ENCODE data around the gene FIGN. TPM values are rescaled to one million over a fixed set of nuclear protein-coding genes. Genes with fewer than 3 reads are reported as not detected.

FIGN gene
- total RNA-seq, 2 experiments from 2014 or later: not detected

- Mint-ChIP-seq H3K9me3 (no peaks in the 10 kb centered on the region), H3K27ac (no peak overlapping the region), H3K27me3 (no peaks in the 10 kb centered on the region), H3K4me3 (no peak overlapping the region), H3K4me1 (ENCODE audit: low read depth) (no peaks in the 10 kb centered on the region), H3K36me3 (ENCODE audit: low read depth) (no peaks in the 10 kb centered on the region)
- ChIA-PET CTCF (no interaction called here), POLR2A (no interaction called here)
- DNase-seq (no peak), ATAC-seq (ENCODE audit: poor library complexity) (no peak)
- no peaks in the 10 kb centered on the region for H3K36me3 ChIP-seq (ENCODE audit: insufficient read depth, low read length)
- H3K4me3 ChIP-seq (ENCODE audit: low read length): no peak overlapping the region
- no peaks in the 10 kb centered on the region for H3K4me1 ChIP-seq (ENCODE audit: insufficient read depth, low read length)
- intact Hi-C loops (cut with DNase I, micrococcal nuclease): no loop called here
- no peaks in the 10 kb centered on the region for H3K9me3 ChIP-seq (ENCODE audit: control insufficient read depth in 1 of 2, insufficient read depth in 1 of 2, low read length in 2 of 2)
- TF ChIP-seq, protein P1, sequence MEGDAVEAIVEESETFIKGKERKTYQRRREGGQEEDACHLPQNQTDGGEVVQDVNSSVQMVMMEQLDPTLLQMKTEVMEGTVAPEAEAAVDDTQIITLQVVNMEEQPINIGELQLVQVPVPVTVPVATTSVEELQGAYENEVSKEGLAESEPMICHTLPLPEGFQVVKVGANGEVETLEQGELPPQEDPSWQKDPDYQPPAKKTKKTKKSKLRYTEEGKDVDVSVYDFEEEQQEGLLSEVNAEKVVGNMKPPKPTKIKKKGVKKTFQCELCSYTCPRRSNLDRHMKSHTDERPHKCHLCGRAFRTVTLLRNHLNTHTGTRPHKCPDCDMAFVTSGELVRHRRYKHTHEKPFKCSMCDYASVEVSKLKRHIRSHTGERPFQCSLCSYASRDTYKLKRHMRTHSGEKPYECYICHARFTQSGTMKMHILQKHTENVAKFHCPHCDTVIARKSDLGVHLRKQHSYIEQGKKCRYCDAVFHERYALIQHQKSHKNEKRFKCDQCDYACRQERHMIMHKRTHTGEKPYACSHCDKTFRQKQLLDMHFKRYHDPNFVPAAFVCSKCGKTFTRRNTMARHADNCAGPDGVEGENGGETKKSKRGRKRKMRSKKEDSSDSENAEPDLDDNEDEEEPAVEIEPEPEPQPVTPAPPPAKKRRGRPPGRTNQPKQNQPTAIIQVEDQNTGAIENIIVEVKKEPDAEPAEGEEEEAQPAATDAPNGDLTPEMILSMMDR (IDR thresholded peaks at IDR 0.05): no peak
- H3K27ac ChIP-seq (ENCODE audit: low read depth in 1 of 2, low read length in 2 of 2): no peak overlapping the region
- H3K27me3 ChIP-seq (ENCODE audit: control insufficient read depth in 1 of 2, insufficient read depth in 2 of 2, low read length in 2 of 2): no peaks in the 10 kb centered on the region
Observed at GRCh38 chr2:163593982-163594381, 141.8 kb downstream of the FIGN start.

GRCh38 chr2:163592954-163593622 lies 142.7 kb downstream of the FIGN start:
- H3K36me3 ChIP-seq (ENCODE audit: insufficient read depth, low read length): no peaks in the 10 kb centered on the region
- intact Hi-C loops (cut with DNase I, micrococcal nuclease): no loop called here
- Mint-ChIP-seq H3K27me3 (no peaks in the 10 kb centered on the region), H3K27ac (no peak overlapping the region), H3K4me3 (no peak overlapping the region), H3K4me1 (ENCODE audit: low read depth) (no peaks in the 10 kb centered on the region), H3K36me3 (ENCODE audit: low read depth) (no peaks in the 10 kb centered on the region), H3K9me3 (no peaks in the 10 kb centered on the region)
- no peak overlapping the region for H3K27ac ChIP-seq (ENCODE audit: low read depth in 1 of 2, low read length in 2 of 2)
- CTCF ChIA-PET: no interaction called here
- no peaks in the 10 kb centered on the region for H3K9me3 ChIP-seq (ENCODE audit: control insufficient read depth in 1 of 2, insufficient read depth in 1 of 2, low read length in 2 of 2)
- ATAC-seq (ENCODE audit: poor library complexity): no peak
- H3K27me3 ChIP-seq (ENCODE audit: control insufficient read depth in 1 of 2, insufficient read depth in 2 of 2, low read length in 2 of 2): no peaks in the 10 kb centered on the region
- H3K4me3 ChIP-seq (ENCODE audit: low read length): no peak overlapping the region
- TF ChIP-seq, protein P1 (IDR thresholded peaks at IDR 0.05): no peak
- no peak for DNase-seq
- POLR2A ChIA-PET: no interaction called here
- no peaks in the 10 kb centered on the region for H3K4me1 ChIP-seq (ENCODE audit: insufficient read depth, low read length)

- no peaks in the 10 kb centered on the region for H3K9me3 Mint-ChIP-seq
- Histone ChIP-seq H3K9me3 (ENCODE audit: control insufficient read depth in 1 of 2, insufficient read depth in 1 of 2, low read length in 2 of 2) (no peaks in the 10 kb centered on the region), H3K4me3 (ENCODE audit: low read length) (no peak overlapping the region), H3K27me3 (ENCODE audit: control insufficient read depth in 1 of 2, insufficient read depth in 2 of 2, low read length in 2 of 2) (no peaks in the 10 kb centered on the region), H3K27ac (ENCODE audit: low read depth in 1 of 2, low read length in 2 of 2) (no peak overlapping the region), H3K4me1 (ENCODE audit: insufficient read depth, low read length) (no peaks in the 10 kb centered on the region), H3K36me3 (ENCODE audit: insufficient read depth, low read length) (no peaks in the 10 kb centered on the region)
- H3K27ac Mint-ChIP-seq: no peak overlapping the region
- no peak overlapping the region for H3K4me3 Mint-ChIP-seq
- no peak for ATAC-seq (ENCODE audit: poor library complexity)
- H3K36me3 Mint-ChIP-seq (ENCODE audit: low read depth): no peaks in the 10 kb centered on the region
- H3K4me1 Mint-ChIP-seq (ENCODE audit: low read depth): no peaks in the 10 kb centered on the region
- intact Hi-C loops (cut with DNase I, micrococcal nuclease): no loop called here
- POLR2A ChIA-PET: no interaction called here
- TF ChIP-seq, protein P1 (IDR thresholded peaks at IDR 0.05): no peak
- H3K27me3 Mint-ChIP-seq: no peaks in the 10 kb centered on the region
- DNase-seq: no peak
- CTCF ChIA-PET: interaction anchor here (0.7 to 1.1 kb wide), 2 partner anchors 57 to 622 kb away, joined by 3 read pairs; no protein-coding TSS in a partner anchor
Observed at GRCh38 chr2:163591461-163591860, 144.3 kb downstream of the FIGN start.

Data from CD4-positive, alpha-beta T cell (primary cell).